Neuronal stem cell (in vitro differentiated cells): Measurements from ENCODE around the gene PAM16. TPM values are rescaled to one million over a fixed set of nuclear protein-coding genes. Genes with fewer than 3 reads are reported as not detected.

Experiments
- DNase-seq: peaks from one replicate; pipeline ENCODE4 v3.0.0-alpha.2; 2013; ENCODE audit warnings: low spot score
- H2AFZ ChIP-seq: one replicate; pipeline ENCODE4 v1.6.1; 2013; ENCODE audit warnings: mild to moderate bottlenecking, low read length, inconsistent platforms
- H2AK5ac ChIP-seq: 2 replicates; pipeline ENCODE4 v1.6.1; 2013; ENCODE audit warnings: low read depth, mild to moderate bottlenecking, inconsistent platforms, low read length, moderate library complexity, mixed read lengths
- H2BK120ac ChIP-seq: 2 replicates; pipeline ENCODE4 v1.6.1; 2013; ENCODE audit warnings: low read depth, mild to moderate bottlenecking, inconsistent platforms, low read length, moderate library complexity, mixed read lengths
- H2BK12ac ChIP-seq: one replicate; pipeline ENCODE4 v1.6.1; 2013; ENCODE audit warnings: low read length, inconsistent platforms
- H2BK15ac ChIP-seq: 2 replicates; pipeline ENCODE4 v1.6.1; 2013; ENCODE audit warnings: mild to moderate bottlenecking, low read length, inconsistent platforms, mixed read lengths
- H2BK5ac ChIP-seq: one replicate; pipeline ENCODE4 v1.6.1; 2013; ENCODE audit warnings: inconsistent platforms, mild to moderate bottlenecking, low read length, moderate library complexity
- H3K14ac ChIP-seq: one replicate; pipeline ENCODE4 v1.6.1; 2013; ENCODE audit warnings: low read length, inconsistent platforms
- H3K18ac ChIP-seq: 2 replicates; pipeline ENCODE4 v1.6.1; 2013; ENCODE audit warnings: low read length, inconsistent platforms
- H3K23ac ChIP-seq: 2 replicates; pipeline ENCODE4 v1.6.1; 2013; ENCODE audit warnings: low read depth, mild to moderate bottlenecking, mixed read lengths, low read length, inconsistent platforms; ENCODE audit not compliant: poor library complexity
- H3K27ac ChIP-seq: replicated peaks from 3 replicates; pipeline ENCODE4 v1.5.1; 2013; ENCODE audit warnings: low read length, inconsistent platforms
- H3K27me3 ChIP-seq, 3 experiments: 2 replicates each; pipeline ENCODE4 v1.6.1; 2013; ENCODE audit warnings: low read length in 3 of 3, mild to moderate bottlenecking in 2 of 3, inconsistent platforms in 1 of 3, low read depth in 1 of 3, mixed read lengths in 1 of 3, moderate library complexity in 1 of 3; ENCODE audit not compliant: control insufficient read depth in 3 of 3, insufficient read depth in 3 of 3
- H3K36me3 ChIP-seq, 2 donors: replicated peaks in 1 of 2; 2 replicates each; pipeline ENCODE4 v1.6.1; 2013; ENCODE audit warnings: low read length in 2 of 2; ENCODE audit not compliant: control insufficient read depth in 2 of 2, insufficient read depth in 2 of 2
- H3K4ac ChIP-seq: 2 replicates; pipeline ENCODE4 v1.6.1; 2013; ENCODE audit warnings: inconsistent platforms, mild to moderate bottlenecking, low read length, moderate library complexity
- H3K4me1 ChIP-seq, 2 donors: 1 replicate in 1 of 2; 2 replicates in 1 of 2; pipeline ENCODE4 v1.6.1; 2013; ENCODE audit warnings: low read length in 2 of 2, low read depth in 1 of 2; ENCODE audit not compliant: control insufficient read depth in 2 of 2, insufficient read depth in 1 of 2
- H3K4me2 ChIP-seq: one replicate; pipeline ENCODE4 v1.6.1; 2013; ENCODE audit warnings: mild to moderate bottlenecking, low read length, inconsistent platforms; ENCODE audit not compliant: insufficient read depth, poor library complexity, severe bottlenecking
- H3K4me3 ChIP-seq, 2 donors: 2 replicates each; pipeline ENCODE4 v1.5.1; 2013; ENCODE audit warnings: low read length in 2 of 2, mild to moderate bottlenecking in 2 of 2, inconsistent platforms in 1 of 2, moderate library complexity in 1 of 2
- H3K79me1 ChIP-seq: one replicate; pipeline ENCODE4 v1.6.1; 2013; ENCODE audit warnings: low read depth, mild to moderate bottlenecking, inconsistent platforms, low read length, moderate library complexity
- H3K9ac ChIP-seq: one replicate; pipeline ENCODE4 v1.6.1; 2013; ENCODE audit warnings: mild to moderate bottlenecking, low read depth, low read length, inconsistent platforms; ENCODE audit not compliant: poor library complexity
- H3K9me3 ChIP-seq, 2 donors: replicated peaks in 1 of 2; 2 replicates each; pipeline versions ENCODE3 to v1.6.1; 2013; ENCODE audit warnings: low read length in 2 of 2, mild to moderate bottlenecking in 2 of 2, inconsistent platforms in 1 of 2, low read depth in 1 of 2, mixed read lengths in 1 of 2, moderate library complexity in 1 of 2; ENCODE audit not compliant: control insufficient read depth in 2 of 2, insufficient read depth in 1 of 2
- H4K8ac ChIP-seq: one replicate; pipeline ENCODE4 v1.6.1; 2013; ENCODE audit warnings: low read depth, mild to moderate bottlenecking, inconsistent platforms, low read length, moderate library complexity
- H4K91ac ChIP-seq: one replicate; pipeline ENCODE4 v1.6.1; 2013; ENCODE audit warnings: low read length, low read depth, mild to moderate bottlenecking, inconsistent platforms; ENCODE audit not compliant: poor library complexity
- WGBS, 2 donors: extraction: QIAGEN DNeasy Blood & Tissue Kit; methylation state at CpG; one replicate each; pipeline ENCODE4 v1.1.7; 2013; ENCODE audit warnings: missing lambda C conversion rate in 2 of 2, mixed read lengths in 1 of 2; ENCODE audit not compliant: insufficient read length in 2 of 2, insufficient replicate concordance in 1 of 2; ENCODE audit errors: extremely low coverage in 2 of 2; 5-methylcytosine and 5-hydroxymethylcytosine counted together
- polyA plus RNA-seq, 2 experiments: library from polyadenylated mRNA; stranded (reverse); fragments of 200-250 nt; gene quantifications; one replicate each; pipeline ENCODE4 v1.2.3, GENCODE V29; 2013

Gene PAM16
- 76.9 TPM for polyA plus RNA-seq (2013, experiment 1 of 2)
- 74.7 TPM for polyA plus RNA-seq (2013, experiment 2 of 2)

GRCh38 chr16:4350787-4351659 lies at the start of gene PAM16:
PAM16 (minus strand) TSS chr16:4351321; CDS start chr16:4351234, 87 bp downstream.
- H3K27me3 ChIP-seq, result no peaks in the 10 kb centered on the region
- H4K8ac ChIP-seq, result no peak within 1 kb of the TSS
- no peak within 1 kb of the TSS for H3K14ac ChIP-seq
- H3K4ac ChIP-seq, result no peak within 1 kb of the TSS
- H3K4me1 ChIP-seq, result peaks cover 2 to 4% of the 10 kb centered on the region in 2 donors
- H3K18ac ChIP-seq, result peak within 1 kb of the TSS; percentile 94
- peak within 1 kb of the TSS; percentile 74 to 94 for H3K4me3 ChIP-seq
- peak within 1 kb of the TSS; percentile 86 for H2AFZ ChIP-seq
- peaks cover 10% of the 10 kb centered on the region for H3K79me1 ChIP-seq
- WGBS, 2 donors, result no CpG with 5 or more reads among the region's 81 CpGs
- H2BK12ac ChIP-seq, result no peak within 1 kb of the TSS
- no peak within 1 kb of the TSS for H2BK5ac ChIP-seq
- peak within 1 kb of the TSS; percentile 100 for H3K9ac ChIP-seq
- H3K4me2 ChIP-seq, result peak within 1 kb of the TSS; percentile 59
- H2AK5ac ChIP-seq, result peak within 1 kb of the TSS; percentile 24
- H3K36me3 ChIP-seq, result peaks cover 5 to 26% of the 10 kb centered on the region in 2 donors
- H3K23ac ChIP-seq, result peak within 1 kb of the TSS; percentile 85
- no peaks in the 10 kb centered on the region for H3K9me3 ChIP-seq
- peak within 1 kb of the TSS; percentile 56 for H3K27ac ChIP-seq
- H2BK120ac ChIP-seq, result no peak within 1 kb of the TSS
- peak; percentile 97 for DNase-seq
- peak within 1 kb of the TSS; percentile 43 for H2BK15ac ChIP-seq
- peak within 1 kb of the TSS; percentile 90 for H4K91ac ChIP-seq

- Histone ChIP-seq H3K79me1 (no peaks in the 10 kb centered on the region), H4K91ac (no peak overlapping the region), H3K18ac (no peak overlapping the region), H3K4me2 (no peak overlapping the region), H2AFZ (no peak overlapping the region), H3K4me3 (no peak overlapping the region), H3K4me1 (peaks cover 2 to 3% of the 10 kb centered on the region in 2 donors), H2BK120ac (no peak overlapping the region), H4K8ac (no peak overlapping the region), H3K27me3 (no peaks in the 10 kb centered on the region), H2BK5ac (no peak overlapping the region), H3K27ac (no peak overlapping the region), H3K4ac (no peak overlapping the region), H3K23ac (no peak overlapping the region), H2BK12ac (no peak overlapping the region), H3K9ac (no peak overlapping the region), H3K9me3 (no peaks in the 10 kb centered on the region), H3K14ac (no peak overlapping the region), H2AK5ac (no peak overlapping the region), H2BK15ac (no peak overlapping the region), H3K36me3 (peaks cover 0 to 2% of the 10 kb centered on the region in 2 donors)
- WGBS, 2 donors, result no CpG with 5 or more reads among the region's 9 CpGs
- DNase-seq, result no peak
Observed at GRCh38 chr16:4399001-4399730, 48.0 kb upstream of the PAM16 start.

GRCh38 chr16:4395055-4395726 lies 44.1 kb upstream of the PAM16 start:
- Histone ChIP-seq H3K14ac (no peak overlapping the region), H2BK120ac (no peak overlapping the region), H2AK5ac (peak overlapping the region; percentile 57), H3K4me2 (no peak overlapping the region), H3K18ac (peak overlapping the region; percentile 2), H3K27ac (no peak overlapping the region), H2BK12ac (no peak overlapping the region), H2BK15ac (peak overlapping the region; percentile 64), H4K91ac (no peak overlapping the region), H3K27me3 (no peaks in the 10 kb centered on the region), H3K23ac (no peak overlapping the region), H3K79me1 (peaks cover 2% of the 10 kb centered on the region), H3K9me3 (no peaks in the 10 kb centered on the region), H3K4me1 (peaks cover 25 to 28% of the 10 kb centered on the region in 2 donors), H2BK5ac (peak overlapping the region; percentile 77), H4K8ac (no peak overlapping the region), H3K4me3 (no peak overlapping the region), H3K36me3 (peaks cover 0 to 2% of the 10 kb centered on the region in 2 donors), H3K9ac (no peak overlapping the region), H3K4ac (no peak overlapping the region), H2AFZ (no peak overlapping the region)
- WGBS, 2 donors, result no CpG with 5 or more reads among the region's 9 CpGs
- DNase-seq, result no peak
